Endothelial cell of umbilical vein (primary cell): Measurements from ENCODE around the gene GP5.

Source experiments
- EZH2 ChIP-seq: IDR thresholded peaks from 2 replicates; pipeline ENCODE4 v1.6.1; 2012; ENCODE audit warnings: borderline replicate concordance, low read depth, mild to moderate bottlenecking, moderate library complexity, low read length, inconsistent platforms; ENCODE audit not compliant: severe bottlenecking
- JUN ChIP-seq: IDR thresholded peaks from 2 replicates; pipeline ENCODE4 v1.6.1; 2011; ENCODE audit warnings: borderline replicate concordance, low read depth; ENCODE audit not compliant: insufficient read length, insufficient read depth
- MAX ChIP-seq: IDR thresholded peaks from 2 replicates; pipeline ENCODE4 v1.6.1; 2011; ENCODE audit not compliant: insufficient read depth, insufficient read length
- POLR2A ChIP-seq: IDR thresholded peaks from 2 replicates; pipeline ENCODE4 v1.6.1; 2012; ENCODE audit warnings: low read depth, mild to moderate bottlenecking, control low read depth, low read length
- TF ChIP-seq, protein P1 (sequence below), 2 donors: IDR thresholded peaks; 1 replicate in 1 of 2; 2 replicates in 1 of 2; pipeline ENCODE4 v1.5.1; 2011; ENCODE audit warnings: low read length in 2 of 2, mild to moderate bottlenecking in 2 of 2, moderate library complexity in 2 of 2, control low read depth in 1 of 2, inconsistent platforms in 1 of 2, low read depth in 1 of 2; ENCODE audit not compliant: insufficient read depth in 1 of 2; ENCODE audit errors: extremely low read depth in 1 of 2

DNA sequence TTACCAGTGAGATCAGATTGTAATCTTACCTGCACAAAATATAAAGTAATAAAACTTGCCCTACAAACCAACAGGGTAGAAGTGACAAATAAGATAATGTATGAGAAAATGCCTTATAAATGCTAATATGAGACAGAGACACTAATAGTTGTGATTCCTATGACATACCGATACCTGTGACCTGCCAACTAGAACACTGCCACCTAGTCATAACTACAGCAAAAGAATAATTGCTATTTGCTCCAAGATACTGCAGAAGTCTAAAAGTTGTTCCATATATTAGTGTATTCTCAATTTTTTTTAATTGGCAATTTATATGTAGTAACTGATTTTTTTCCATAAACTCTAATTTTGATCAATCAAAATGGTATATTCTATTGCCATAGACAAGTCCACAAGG lies 25.3 kb upstream of the GP5 start:
- TF ChIP-seq EZH2 (no peak), POLR2A (no peak), JUN (no peak), MAX (no peak)
- TF ChIP-seq, protein P1, sequence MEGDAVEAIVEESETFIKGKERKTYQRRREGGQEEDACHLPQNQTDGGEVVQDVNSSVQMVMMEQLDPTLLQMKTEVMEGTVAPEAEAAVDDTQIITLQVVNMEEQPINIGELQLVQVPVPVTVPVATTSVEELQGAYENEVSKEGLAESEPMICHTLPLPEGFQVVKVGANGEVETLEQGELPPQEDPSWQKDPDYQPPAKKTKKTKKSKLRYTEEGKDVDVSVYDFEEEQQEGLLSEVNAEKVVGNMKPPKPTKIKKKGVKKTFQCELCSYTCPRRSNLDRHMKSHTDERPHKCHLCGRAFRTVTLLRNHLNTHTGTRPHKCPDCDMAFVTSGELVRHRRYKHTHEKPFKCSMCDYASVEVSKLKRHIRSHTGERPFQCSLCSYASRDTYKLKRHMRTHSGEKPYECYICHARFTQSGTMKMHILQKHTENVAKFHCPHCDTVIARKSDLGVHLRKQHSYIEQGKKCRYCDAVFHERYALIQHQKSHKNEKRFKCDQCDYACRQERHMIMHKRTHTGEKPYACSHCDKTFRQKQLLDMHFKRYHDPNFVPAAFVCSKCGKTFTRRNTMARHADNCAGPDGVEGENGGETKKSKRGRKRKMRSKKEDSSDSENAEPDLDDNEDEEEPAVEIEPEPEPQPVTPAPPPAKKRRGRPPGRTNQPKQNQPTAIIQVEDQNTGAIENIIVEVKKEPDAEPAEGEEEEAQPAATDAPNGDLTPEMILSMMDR (IDR thresholded peaks at IDR 0.05; ENCODE audit: extremely low read depth in 1 of 2, insufficient read depth in 1 of 2, low read depth in 1 of 2, low read length in 2 of 2): no peak
